HG02610 (cell line): ENCODE data around the gene BOC.

Experiments
- ATAC-seq: cut with Tn5 transposase; IDR thresholded peaks from one replicate; pipeline ENCODE4 v1.9.1; 2021; ENCODE audit warnings: mild to moderate bottlenecking, moderate library complexity; ENCODE audit not compliant: unreplicated experiment

The BOC gene

GRCh38 chr3:113193288-113193687 lies 18.1 kb upstream of the BOC start:
- ATAC-seq, result no peak

GRCh38 chr3:113193719-113194118 lies 17.6 kb upstream of the BOC start:
- ATAC-seq, result no peak

- ATAC-seq, result no peak
Measured at GRCh38 chr3:113194823-113195401, 16.4 kb upstream of the BOC start.

GRCh38 chr3:113200351-113200750 lies 11.0 kb upstream of the BOC start:
- ATAC-seq, result no peak

GRCh38 chr3:113200946-113201345 lies 10.4 kb upstream of the BOC start:
- ATAC-seq, result no peak

- ATAC-seq, result no peak
Measured at GRCh38 chr3:113204371-113204770, 7.0 kb upstream of the BOC start.

- no peak for ATAC-seq
Measured at GRCh38 chr3:113205481-113205880, 5.9 kb upstream of the BOC start.

- ATAC-seq, result no peak
Measured at GRCh38 chr3:113210604-113211329, 590 bp upstream of the BOC start.

GRCh38 chr3:113212150-113212843 lies 940 bp downstream of the BOC start:
- no peak for ATAC-seq

- no peak for ATAC-seq
Measured at GRCh38 chr3:113212844-113213375, 1.6 kb downstream of the BOC start.

- no peak for ATAC-seq
Measured at GRCh38 chr3:113213896-113214587, 2.7 kb downstream of the BOC start.

GRCh38 chr3:113214917-113215595 lies 3.7 kb downstream of the BOC start:
- ATAC-seq, result no peak

- no peak for ATAC-seq
Measured at GRCh38 chr3:113216393-113216792, 5.0 kb downstream of the BOC start.

- ATAC-seq, result no peak
Measured at GRCh38 chr3:113218011-113218680, 6.8 kb downstream of the BOC start.

- ATAC-seq, result no peak
Measured at GRCh38 chr3:113218681-113219045, 7.3 kb downstream of the BOC start.

- ATAC-seq, result no peak
Measured at GRCh38 chr3:113219605-113220300, 8.4 kb downstream of the BOC start.

- no peak for ATAC-seq
Measured at GRCh38 chr3:113220721-113221120, 9.4 kb downstream of the BOC start.

- ATAC-seq, result no peak
Measured at GRCh38 chr3:113221721-113222257, 10.4 kb downstream of the BOC start.

- ATAC-seq, result no peak
Measured at GRCh38 chr3:113222451-113223086, 11.2 kb downstream of the BOC start.
